Medulla oblongata (tissue), 1 donor: ENCODE measurements around the gene NEK4.

Experiments
- DNase-seq: peaks from one replicate; pipeline ENCODE4 v3.0.0-alpha.2; 2015; ENCODE audit errors: extremely low spot score

NEK4 gene

GRCh38 chr3:52663098-52663497, 107.6 kb downstream of the NEK4 start:
- DNase-seq, result no peak

GRCh38 chr3:52660046-52660445, 110.7 kb downstream of the NEK4 start:
- no peak for DNase-seq
